Thyroid gland (tissue), 4 donors: ENCODE results near the gene FNIP1.

Experiments
- POLR2A ChIP-seq, 2 donors: fragments of 450-650 bp; IDR thresholded peaks; one replicate each; pipeline ENCODE4 v1.6.1; 2017; ENCODE audit warnings: antibody characterized with exemption in 2 of 2, mild to moderate bottlenecking in 2 of 2, moderate library complexity in 1 of 2
- TF ChIP-seq, protein P1 (sequence below), 6 experiments: fragments of 200-600 bp in 3 of 6; fragments of 450-650 bp in 3 of 6; sonication (generic) in 3 of 6; IDR thresholded peaks; one replicate each; pipeline ENCODE4 v1.5.1; 2016 to 2019; ENCODE audit warnings: antibody characterized with exemption in 6 of 6, mild to moderate bottlenecking in 2 of 6, inconsistent platforms in 1 of 6, moderate library complexity in 1 of 6

DNA sequence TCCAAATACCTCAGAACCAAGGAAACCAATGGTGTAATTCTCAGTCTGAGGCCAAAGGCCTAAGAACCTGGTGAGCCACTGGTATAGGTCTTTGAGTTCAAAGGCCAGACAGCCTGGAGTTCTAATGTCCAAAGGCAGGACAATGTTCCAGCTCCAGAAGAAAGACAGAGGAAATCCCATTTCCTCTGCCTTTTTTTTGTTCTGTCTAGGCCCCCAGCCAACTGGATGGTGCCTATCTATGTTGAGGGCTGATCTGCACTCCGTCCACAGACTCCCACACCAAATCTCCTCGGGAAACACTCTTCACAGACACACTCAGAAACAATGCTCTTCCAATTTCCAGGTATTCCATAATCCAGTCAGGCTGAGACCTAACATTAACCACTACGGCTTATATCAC is 30.1 kb downstream of the FNIP1 start:
- TF ChIP-seq, protein P1, sequence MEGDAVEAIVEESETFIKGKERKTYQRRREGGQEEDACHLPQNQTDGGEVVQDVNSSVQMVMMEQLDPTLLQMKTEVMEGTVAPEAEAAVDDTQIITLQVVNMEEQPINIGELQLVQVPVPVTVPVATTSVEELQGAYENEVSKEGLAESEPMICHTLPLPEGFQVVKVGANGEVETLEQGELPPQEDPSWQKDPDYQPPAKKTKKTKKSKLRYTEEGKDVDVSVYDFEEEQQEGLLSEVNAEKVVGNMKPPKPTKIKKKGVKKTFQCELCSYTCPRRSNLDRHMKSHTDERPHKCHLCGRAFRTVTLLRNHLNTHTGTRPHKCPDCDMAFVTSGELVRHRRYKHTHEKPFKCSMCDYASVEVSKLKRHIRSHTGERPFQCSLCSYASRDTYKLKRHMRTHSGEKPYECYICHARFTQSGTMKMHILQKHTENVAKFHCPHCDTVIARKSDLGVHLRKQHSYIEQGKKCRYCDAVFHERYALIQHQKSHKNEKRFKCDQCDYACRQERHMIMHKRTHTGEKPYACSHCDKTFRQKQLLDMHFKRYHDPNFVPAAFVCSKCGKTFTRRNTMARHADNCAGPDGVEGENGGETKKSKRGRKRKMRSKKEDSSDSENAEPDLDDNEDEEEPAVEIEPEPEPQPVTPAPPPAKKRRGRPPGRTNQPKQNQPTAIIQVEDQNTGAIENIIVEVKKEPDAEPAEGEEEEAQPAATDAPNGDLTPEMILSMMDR (IDR thresholded peaks at IDR 0.05) = no peak
- no peak for TF ChIP-seq POLR2A (IDR thresholded peaks at IDR 0.05)
